Transverse colon (tissue), 4 donors: ENCODE measurements around the gene RPS15A.

ENCODE experiments used
- POLR2A ChIP-seq: fragments of 450-650 bp; IDR thresholded peaks from one replicate; pipeline ENCODE4 v1.6.1; 2016; ENCODE audit warnings: antibody characterized with exemption, mild to moderate bottlenecking, moderate library complexity
- POLR2AphosphoS5 ChIP-seq, 3 donors: sonication (generic); formaldehyde crosslinking; IDR thresholded peaks; one replicate each; pipeline ENCODE4 v1.6.1; 2016; ENCODE audit warnings: antibody characterized with exemption in 3 of 3
- TF ChIP-seq, protein P1 (sequence below), 5 experiments: fragments of 200-600 bp in 3 of 5; fragments of 450-650 bp in 2 of 5; sonication (generic) in 3 of 5; IDR thresholded peaks; 1 replicate in 2 of 5; 2 replicates in 3 of 5; pipeline ENCODE4 v1.5.1; 2016 to 2017; ENCODE audit warnings: antibody characterized with exemption in 5 of 5, inconsistent platforms in 3 of 5, mild to moderate bottlenecking in 2 of 5, moderate library complexity in 1 of 5

GRCh38 chr16:18829251-18829650 lies 39.1 kb upstream of the RPS15A start:
- TF ChIP-seq POLR2A: no peak
- TF ChIP-seq, protein P1, sequence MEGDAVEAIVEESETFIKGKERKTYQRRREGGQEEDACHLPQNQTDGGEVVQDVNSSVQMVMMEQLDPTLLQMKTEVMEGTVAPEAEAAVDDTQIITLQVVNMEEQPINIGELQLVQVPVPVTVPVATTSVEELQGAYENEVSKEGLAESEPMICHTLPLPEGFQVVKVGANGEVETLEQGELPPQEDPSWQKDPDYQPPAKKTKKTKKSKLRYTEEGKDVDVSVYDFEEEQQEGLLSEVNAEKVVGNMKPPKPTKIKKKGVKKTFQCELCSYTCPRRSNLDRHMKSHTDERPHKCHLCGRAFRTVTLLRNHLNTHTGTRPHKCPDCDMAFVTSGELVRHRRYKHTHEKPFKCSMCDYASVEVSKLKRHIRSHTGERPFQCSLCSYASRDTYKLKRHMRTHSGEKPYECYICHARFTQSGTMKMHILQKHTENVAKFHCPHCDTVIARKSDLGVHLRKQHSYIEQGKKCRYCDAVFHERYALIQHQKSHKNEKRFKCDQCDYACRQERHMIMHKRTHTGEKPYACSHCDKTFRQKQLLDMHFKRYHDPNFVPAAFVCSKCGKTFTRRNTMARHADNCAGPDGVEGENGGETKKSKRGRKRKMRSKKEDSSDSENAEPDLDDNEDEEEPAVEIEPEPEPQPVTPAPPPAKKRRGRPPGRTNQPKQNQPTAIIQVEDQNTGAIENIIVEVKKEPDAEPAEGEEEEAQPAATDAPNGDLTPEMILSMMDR (IDR thresholded peaks at IDR 0.05): no peak
- no peak for TF ChIP-seq POLR2AphosphoS5 (IDR thresholded peaks at IDR 0.05)
